Gastroesophageal sphincter (tissue), 4 donors: Measurements from ENCODE around the gene CEP131. TPM values are rescaled to one million over a fixed set of nuclear protein-coding genes. Genes with fewer than 3 reads are reported as not detected.

Experiments used
- ATAC-seq: fragments of 150-250 bp; one replicate; pipeline ENCODE4 v1.9.1; 2016; ENCODE audit warnings: mild to moderate bottlenecking, moderate library complexity
- H3K27ac ChIP-seq, 4 donors: fragments of 200-600 bp; sonication (generic) in 3 of 4; 1 replicate in 3 of 4; 2 replicates in 1 of 4; pipeline ENCODE4 v1.5.1; 2016 to 2019
- H3K27me3 ChIP-seq: fragments of 200-600 bp; sonication (generic); one replicate; pipeline ENCODE4 v1.5.1; 2019
- H3K36me3 ChIP-seq, 2 donors: fragments of 200-600 bp; sonication (generic); one replicate each; pipeline ENCODE4 v1.5.1; 2019; ENCODE audit warnings: control low read depth in 1 of 2
- H3K4me1 ChIP-seq, 3 donors: fragments of 200-600 bp; sonication (generic); 1 replicate in 2 of 3; 2 replicates in 1 of 3; pipeline ENCODE4 v1.5.1; 2016 to 2019; ENCODE audit warnings: control low read depth in 2 of 3
- H3K4me3 ChIP-seq, 2 donors: fragments of 200-600 bp; sonication (generic); one replicate each; pipeline ENCODE4 v1.5.1; 2019; ENCODE audit warnings: mild to moderate bottlenecking in 1 of 2, moderate library complexity in 1 of 2
- H3K9me3 ChIP-seq, 3 donors: fragments of 200-600 bp; sonication (generic); one replicate each; pipeline ENCODE4 v1.5.1; 2017 to 2019; ENCODE audit warnings: control low read depth in 2 of 3
- CTCF ChIP-seq, 4 experiments: fragments of 200-600 bp in 2 of 4; fragments of 450-650 bp in 2 of 4; sonication (generic) in 1 of 4; IDR thresholded peaks; one replicate each; pipeline ENCODE4 v1.5.1; 2017 to 2019; ENCODE audit warnings: antibody characterized with exemption in 4 of 4, mild to moderate bottlenecking in 2 of 4, moderate library complexity in 2 of 4
- EP300 ChIP-seq: sonication (generic); formaldehyde crosslinking; IDR thresholded peaks from one replicate; pipeline ENCODE4 v1.6.1; 2017; ENCODE audit warnings: antibody characterized with exemption, mild to moderate bottlenecking
- POLR2A ChIP-seq, 2 donors: fragments of 450-650 bp; IDR thresholded peaks; one replicate each; pipeline ENCODE4 v1.6.1; 2017; ENCODE audit warnings: antibody characterized with exemption in 2 of 2, mild to moderate bottlenecking in 2 of 2, moderate library complexity in 1 of 2
- POLR2AphosphoS5 ChIP-seq: sonication (generic); formaldehyde crosslinking; IDR thresholded peaks from one replicate; pipeline ENCODE4 v1.6.1; 2017; ENCODE audit warnings: antibody characterized with exemption
- WGBS, 2 donors: methylation state at CpG; one replicate each; pipeline ENCODE4 v1.1.5; 2018; ENCODE audit warnings: low coverage in 1 of 2; 5-methylcytosine and 5-hydroxymethylcytosine counted together
- total RNA-seq, 4 donors: library from RNA; depleted of rRNA; stranded (reverse); fragments of >200 nt; gene quantifications; one replicate each; pipeline ENCODE4 v1.1.0, GENCODE V29; 2016

Gene CEP131
- total RNA-seq, 4 donors from 2014 or later: 4.4 to 12.0 (median 6.4) TPM

DNA sequence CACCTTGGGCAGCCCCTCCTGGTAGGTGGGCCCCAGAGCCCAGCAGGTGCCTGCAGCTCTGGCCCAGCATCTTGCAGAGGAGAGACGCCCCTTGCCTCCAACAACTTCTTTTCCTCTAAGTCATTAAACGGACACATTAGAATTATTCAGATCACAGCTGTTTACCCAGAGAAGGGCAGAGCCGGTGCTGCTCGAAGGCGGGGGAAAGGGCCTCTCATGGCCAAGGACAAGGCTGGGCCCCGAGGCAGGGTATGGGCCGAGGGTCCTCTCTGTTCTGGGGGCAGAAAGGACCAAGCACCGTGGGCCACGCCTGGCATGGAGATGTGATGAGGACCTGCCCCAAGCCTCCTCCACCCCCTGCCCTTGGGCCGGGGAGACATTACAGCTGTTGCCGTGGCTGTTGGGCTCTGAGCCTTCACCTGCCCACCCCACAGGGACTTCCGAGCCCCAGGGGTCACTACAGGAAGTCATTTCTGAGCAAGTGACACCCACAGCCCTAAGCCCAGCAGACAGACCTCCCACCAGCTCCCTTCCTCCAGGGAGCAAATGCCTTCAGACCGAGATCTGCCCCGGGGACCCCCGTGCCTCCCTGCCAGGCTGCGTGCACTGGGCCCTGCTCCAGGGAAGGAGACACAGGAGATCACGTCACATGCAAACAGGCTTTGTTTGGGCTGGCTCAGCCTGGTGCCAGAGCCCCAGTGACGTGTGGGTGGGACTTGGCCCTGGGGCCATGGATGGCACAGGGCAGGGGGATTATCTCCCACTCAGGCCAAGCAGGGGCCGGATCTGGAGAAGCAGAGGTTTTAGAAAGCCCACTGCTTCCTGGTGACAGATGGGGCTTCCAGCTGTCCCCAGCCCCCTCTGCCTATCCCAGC is 58.2 kb downstream of the CEP131 start:
- no peak for TF ChIP-seq EP300
- no peak for TF ChIP-seq CTCF (IDR thresholded peaks at IDR 0.05)
- TF ChIP-seq POLR2AphosphoS5: no peak
- no peak for TF ChIP-seq POLR2A (IDR thresholded peaks at IDR 0.05)
- WGBS, 2 donors: 39 to 40% methylated on average over 5 to 8 of the region's 19 CpGs
- ATAC-seq: peak; percentile 34
- peaks cover 16% of the 10 kb centered on the region for H3K27me3 ChIP-seq
- H3K4me3 ChIP-seq: peak overlapping the region in 1 of 2 donors; percentile 59
- H3K36me3 ChIP-seq: no peaks in the 10 kb centered on the region
- no peaks in the 10 kb centered on the region for H3K9me3 ChIP-seq
- peak overlapping the region in 3 of 4 donors; percentile 62 to 81 (median 72) for H3K27ac ChIP-seq
- peaks cover 0 to 37% (median 11%) of the 10 kb centered on the region in 3 donors for H3K4me1 ChIP-seq

DNA sequence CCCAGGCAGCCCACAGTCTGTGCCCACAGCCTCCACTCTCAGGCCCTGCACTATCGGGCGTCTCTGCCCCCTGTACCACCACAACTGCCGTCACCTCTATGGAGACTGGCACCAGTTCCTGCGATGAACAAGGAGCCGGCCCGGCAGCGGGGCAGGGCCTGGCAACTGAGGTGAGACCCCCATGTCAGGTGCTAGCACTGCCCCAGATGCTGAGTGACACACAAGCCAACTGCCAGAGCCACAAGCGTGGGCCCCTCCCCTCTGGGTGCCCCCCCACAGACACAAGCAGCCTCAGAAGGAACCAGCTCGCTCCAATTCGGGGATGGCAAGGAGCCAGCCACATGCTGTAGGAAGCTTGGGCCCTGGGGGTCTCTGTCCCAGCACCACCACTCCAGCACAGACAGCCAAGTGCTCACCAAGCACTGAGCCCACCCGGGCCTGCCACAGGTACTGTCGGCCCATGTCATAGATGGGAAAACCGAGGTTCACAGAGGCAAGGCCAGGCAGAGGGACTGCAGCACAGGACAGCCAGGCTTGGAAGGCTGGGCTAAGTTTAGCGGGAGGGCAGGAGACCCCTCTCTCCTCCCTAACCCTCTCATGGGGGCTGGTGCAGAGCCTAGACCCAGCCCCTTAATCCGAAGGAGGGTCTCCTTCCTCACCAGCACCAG is 58.9 kb downstream of the CEP131 start:
- H3K4me1 ChIP-seq: peaks cover 0 to 37% (median 11%) of the 10 kb centered on the region in 3 donors
- WGBS, 2 donors: 100% methylated on average over 1 of the region's 15 CpGs; no CpG with 5 or more reads in 1 of the 2 donors
- no peak for ATAC-seq
- H3K27me3 ChIP-seq: peaks cover 19% of the 10 kb centered on the region
- no peaks in the 10 kb centered on the region for H3K36me3 ChIP-seq
- H3K9me3 ChIP-seq: no peaks in the 10 kb centered on the region
- H3K4me3 ChIP-seq: no peak overlapping the region
- peak overlapping the region in 2 of 4 donors; percentile 62 to 72 for H3K27ac ChIP-seq
- TF ChIP-seq CTCF (IDR thresholded peaks at IDR 0.05) (no peak), POLR2AphosphoS5 (no peak), EP300 (no peak), POLR2A (IDR thresholded peaks at IDR 0.05) (no peak)

DNA sequence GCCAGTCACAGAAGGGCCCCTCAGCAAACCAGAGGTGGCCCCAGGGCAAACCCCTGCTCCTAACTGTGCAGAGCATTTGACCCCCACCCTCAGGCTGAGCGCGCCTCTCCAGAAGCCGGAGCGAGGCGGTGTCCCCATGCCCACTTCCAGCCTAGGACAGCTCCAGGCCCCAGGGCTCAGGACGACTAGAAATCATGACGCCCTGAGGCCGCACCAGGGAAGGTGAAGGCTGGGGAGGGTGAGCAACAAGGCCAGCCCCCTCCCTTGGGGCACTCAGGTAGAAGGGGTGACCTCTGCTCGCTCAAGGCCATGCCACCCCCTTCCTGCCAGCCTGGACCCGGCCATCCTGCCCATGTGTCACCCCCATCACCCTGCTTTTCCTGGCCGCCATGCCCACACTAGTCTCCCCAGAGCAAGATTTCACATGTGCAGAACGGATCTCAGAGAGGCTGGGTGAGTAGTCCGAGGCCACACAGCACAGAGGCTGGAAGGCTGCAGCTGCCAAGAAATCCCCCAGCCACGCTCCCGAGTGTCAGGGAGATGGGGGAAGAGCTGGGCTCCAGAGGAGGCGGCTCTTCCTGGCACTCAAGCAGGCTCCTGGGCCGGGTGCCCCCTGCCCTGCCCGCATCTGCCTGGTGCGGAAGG is 59.6 kb downstream of the CEP131 start:
- H3K36me3 ChIP-seq: no peaks in the 10 kb centered on the region
- TF ChIP-seq EP300 (no peak), POLR2A (IDR thresholded peaks at IDR 0.05) (no peak), POLR2AphosphoS5 (no peak), CTCF (IDR thresholded peaks at IDR 0.05) (no peak)
- peaks cover 0 to 37% (median 11%) of the 10 kb centered on the region in 3 donors for H3K4me1 ChIP-seq
- no peak overlapping the region for H3K4me3 ChIP-seq
- ATAC-seq: no peak
- peaks cover 19% of the 10 kb centered on the region for H3K27me3 ChIP-seq
- no peak overlapping the region for H3K27ac ChIP-seq
- no peaks in the 10 kb centered on the region for H3K9me3 ChIP-seq
- WGBS, 2 donors: 80% methylated on average over 1 of the region's 19 CpGs; no CpG with 5 or more reads in 1 of the 2 donors

GRCh38 chr17:81162491-81162890 is 60.3 kb downstream of the CEP131 start:
- Histone ChIP-seq H3K36me3 (no peaks in the 10 kb centered on the region), H3K4me3 (no peak overlapping the region), H3K4me1 (peaks cover 0 to 37% (median 11%) of the 10 kb centered on the region in 3 donors), H3K27ac (no peak overlapping the region), H3K27me3 (peaks cover 17% of the 10 kb centered on the region), H3K9me3 (no peaks in the 10 kb centered on the region)
- no peak for ATAC-seq
- TF ChIP-seq POLR2AphosphoS5 (no peak), CTCF (IDR thresholded peaks at IDR 0.05) (no peak), POLR2A (IDR thresholded peaks at IDR 0.05) (no peak), EP300 (no peak)
- no CpG with 5 or more reads among the region's 11 CpGs for WGBS, 2 donors
